Thyroid gland (tissue), 4 donors: ENCODE data around the gene HCN3. TPM values are rescaled to one million over a fixed set of nuclear protein-coding genes. Genes with fewer than 3 reads are reported as not detected.

ENCODE experiments used
- DNase-seq, 2 donors: peaks; one replicate each; pipeline ENCODE4 v3.0.0-alpha.2; 2019
- H3K27ac ChIP-seq, 3 donors: fragments of 200-600 bp; sonication (generic); 1 replicate in 2 of 3; 2 replicates in 1 of 3; pipeline ENCODE4 v1.5.1; 2016 to 2019; ENCODE audit warnings: mild to moderate bottlenecking in 1 of 3, moderate library complexity in 1 of 3
- H3K27me3 ChIP-seq: fragments of 200-600 bp; sonication (generic); one replicate; pipeline ENCODE4 v1.5.1; 2019
- H3K36me3 ChIP-seq, 2 donors: fragments of 200-600 bp; sonication (generic); one replicate each; pipeline ENCODE4 v1.5.1; 2016 to 2019
- H3K4me1 ChIP-seq, 2 donors: fragments of 200-600 bp; sonication (generic); one replicate each; pipeline ENCODE4 v1.5.1; 2017 to 2019
- H3K4me3 ChIP-seq, 3 donors: fragments of 200-600 bp; sonication (generic); replicated peaks in 1 of 3; 1 replicate in 2 of 3; 2 replicates in 1 of 3; pipeline ENCODE4 v1.5.1; 2016; ENCODE audit warnings: mild to moderate bottlenecking in 1 of 3
- H3K9me3 ChIP-seq: fragments of 200-600 bp; sonication (generic); one replicate; pipeline ENCODE4 v1.5.1; 2017
- CTCF ChIP-seq, 6 experiments: fragments of 200-600 bp in 3 of 6; fragments of 450-650 bp in 3 of 6; sonication (generic) in 3 of 6; IDR thresholded peaks; one replicate each; pipeline ENCODE4 v1.5.1; 2016 to 2019; ENCODE audit warnings: antibody characterized with exemption in 6 of 6, mild to moderate bottlenecking in 2 of 6, inconsistent platforms in 1 of 6, moderate library complexity in 1 of 6
- POLR2A ChIP-seq, 2 donors: fragments of 450-650 bp; IDR thresholded peaks; one replicate each; pipeline ENCODE4 v1.6.1; 2017; ENCODE audit warnings: antibody characterized with exemption in 2 of 2, mild to moderate bottlenecking in 2 of 2, moderate library complexity in 1 of 2
- WGBS, 2 donors: methylation state at CpG; one replicate each; pipeline ENCODE4 v1.1.5; 2017; 5-methylcytosine and 5-hydroxymethylcytosine counted together
- intact Hi-C: fragments of 100-400 bp; cut with DNase I; formaldehyde crosslinking; loops from one replicate; pipeline ENCODE4 v1.15.1; 2023
- total RNA-seq, 4 donors: library from RNA; depleted of rRNA; stranded (reverse); fragments of >200 nt; gene quantifications; one replicate each; pipeline ENCODE4 v1.2.3, GENCODE V29; 2016

HCN3 gene
- total RNA-seq, 4 donors from 2014 or later, result 1.5 to 2.9 (median 2.2) TPM

- TF ChIP-seq POLR2A (IDR thresholded peaks at IDR 0.05) (no peak), CTCF (IDR thresholded peaks at IDR 0.05) (no peak)
- 71 to 83% methylated on average over 7 of the region's 7 CpGs for WGBS, 2 donors
- Histone ChIP-seq H3K27ac (no peak overlapping the region), H3K4me3 (no peak overlapping the region), H3K36me3 (no peaks in the 10 kb centered on the region), H3K27me3 (peaks cover 8% of the 10 kb centered on the region), H3K4me1 (peaks cover 5% of the 10 kb centered on the region in 2 donors), H3K9me3 (no peaks in the 10 kb centered on the region)
- no peak for DNase-seq
- intact Hi-C loops, result no loop called here
Measured at GRCh38 chr1:155295942-155296267, 18.6 kb downstream of the HCN3 start.

GRCh38 chr1:155296661-155297060 lies 19.4 kb downstream of the HCN3 start:
- TF ChIP-seq CTCF (IDR thresholded peaks at IDR 0.05) (no peak), POLR2A (IDR thresholded peaks at IDR 0.05) (no peak)
- WGBS, 2 donors, result 87 to 90% methylated on average over 3 of the region's 3 CpGs
- no peak for DNase-seq
- no peaks in the 10 kb centered on the region for H3K9me3 ChIP-seq
- intact Hi-C loops, result no loop called here
- no peak overlapping the region for H3K27ac ChIP-seq
- no peak overlapping the region for H3K4me3 ChIP-seq
- H3K36me3 ChIP-seq, result no peaks in the 10 kb centered on the region
- H3K27me3 ChIP-seq, result peaks cover 8% of the 10 kb centered on the region
- peaks cover 5% of the 10 kb centered on the region in 2 donors for H3K4me1 ChIP-seq

GRCh38 chr1:155297384-155297783 lies 20.1 kb downstream of the HCN3 start:
- no peak overlapping the region for H3K27ac ChIP-seq
- no peak for DNase-seq
- H3K4me1 ChIP-seq, result peaks cover 5% of the 10 kb centered on the region in 2 donors
- no peaks in the 10 kb centered on the region for H3K36me3 ChIP-seq
- peaks cover 8% of the 10 kb centered on the region for H3K27me3 ChIP-seq
- intact Hi-C loops, result no loop called here
- WGBS, 2 donors, result 56 to 62% methylated on average over 7 of the region's 7 CpGs
- TF ChIP-seq CTCF (IDR thresholded peaks at IDR 0.05) (no peak), POLR2A (IDR thresholded peaks at IDR 0.05) (no peak)
- no peaks in the 10 kb centered on the region for H3K9me3 ChIP-seq
- no peak overlapping the region for H3K4me3 ChIP-seq

- 90 to 99% methylated on average over 8 of the region's 8 CpGs for WGBS, 2 donors
- peaks cover under 1% of the 10 kb centered on the region for H3K27me3 ChIP-seq
Measured at GRCh38 chr1:155300024-155300423, 22.8 kb downstream of the HCN3 start.

More at GRCh38 chr1:155300024-155300423, 22.8 kb downstream of the HCN3 start:
- H3K27ac ChIP-seq, result no peak overlapping the region
- no peaks in the 10 kb centered on the region for H3K36me3 ChIP-seq
- peaks cover 4% of the 10 kb centered on the region in 2 donors for H3K4me1 ChIP-seq
- TF ChIP-seq CTCF (IDR thresholded peaks at IDR 0.05) (no peak), POLR2A (IDR thresholded peaks at IDR 0.05) (no peak)
- intact Hi-C loops, result no loop called here
- no peak for DNase-seq
- H3K9me3 ChIP-seq, result no peaks in the 10 kb centered on the region
- no peak overlapping the region for H3K4me3 ChIP-seq
